CD4-positive, alpha-beta T cell treated with Interleukin-17A for 1 hour (primary cell): ENCODE results near the gene ANHX.

Experiments used
- DNase-seq: peaks from one replicate; pipeline ENCODE4 v3.0.0-alpha.2; 2020

ANHX gene

GRCh38 chr12:133202493-133203343, 33.0 kb downstream of the ANHX start:
- DNase-seq, result no peak

GRCh38 chr12:133201888-133202287, 33.8 kb downstream of the ANHX start:
- no peak for DNase-seq

GRCh38 chr12:133192847-133193246, 42.8 kb downstream of the ANHX start:
- no peak for DNase-seq

- no peak for DNase-seq
Observed at GRCh38 chr12:133190176-133190575, 45.5 kb downstream of the ANHX start.

GRCh38 chr12:133181238-133181959, 54.3 kb downstream of the ANHX start, which contains the start of gene ZNF268:
Gene ZNF268 (plus strand): TSS chr12:133181495. CDS start chr12:133181998, 503 bp downstream.
- DNase-seq, result peak; percentile 93

- DNase-seq, result no peak
Observed at GRCh38 chr12:133180669-133181068, 55.0 kb downstream of the ANHX start.

GRCh38 chr12:133174901-133175300, 60.8 kb downstream of the ANHX start:
- no peak for DNase-seq

- DNase-seq, result no peak
Observed at GRCh38 chr12:133172491-133172890, 63.2 kb downstream of the ANHX start.
